Breast epithelium (tissue), 4 donors: ENCODE data around the gene MAP4K4. TPM values are rescaled to one million over a fixed set of nuclear protein-coding genes. Genes with fewer than 3 reads are reported as not detected.

Source experiments
- DNase-seq, 2 donors: peaks; one replicate each; pipeline ENCODE4 v3.0.0-alpha.2; 2019; ENCODE audit warnings: low spot score in 2 of 2
- H3K27ac ChIP-seq, 2 donors: fragments of 200-600 bp; sonication (generic) in 1 of 2; one replicate each; pipeline ENCODE4 v1.5.1; 2016 to 2019; ENCODE audit warnings: mild to moderate bottlenecking in 1 of 2
- H3K27me3 ChIP-seq, 2 donors: fragments of 200-600 bp; sonication (generic) in 1 of 2; one replicate each; pipeline versions ENCODE4 v1.5.1 to v1.6.0; 2017 to 2019; ENCODE audit warnings: control low read depth in 1 of 2, mild to moderate bottlenecking in 1 of 2
- H3K36me3 ChIP-seq: fragments of 200-600 bp; one replicate; pipeline ENCODE4 v1.5.1; 2019
- H3K4me1 ChIP-seq, 2 donors: fragments of 200-600 bp; sonication (generic); one replicate each; pipeline ENCODE4 v1.5.1; 2016 to 2019; ENCODE audit warnings: control low read depth in 1 of 2
- H3K4me3 ChIP-seq, 3 donors: fragments of 200-600 bp; sonication (generic); 1 replicate in 2 of 3; 2 replicates in 1 of 3; pipeline ENCODE4 v1.5.1; 2016 to 2019; ENCODE audit warnings: mild to moderate bottlenecking in 3 of 3, moderate library complexity in 2 of 3
- H3K9me3 ChIP-seq, 2 donors: fragments of 200-600 bp; sonication (generic) in 1 of 2; one replicate each; pipeline ENCODE4 v1.5.1; 2016 to 2019; ENCODE audit warnings: control low read depth in 1 of 2
- POLR2A ChIP-seq: fragments of 450-650 bp; IDR thresholded peaks from one replicate; pipeline ENCODE4 v1.6.1; 2016; ENCODE audit warnings: antibody characterized with exemption, mild to moderate bottlenecking, moderate library complexity
- POLR2AphosphoS5 ChIP-seq, 3 donors: sonication (generic); formaldehyde crosslinking; IDR thresholded peaks; one replicate each; pipeline ENCODE4 v1.6.1; 2017; ENCODE audit warnings: antibody characterized with exemption in 3 of 3
- intact Hi-C: fragments of 100-400 bp; cut with DNase I; formaldehyde crosslinking; loops from one replicate; pipeline ENCODE4 v1.15.1; 2023; ENCODE audit warnings: low total_unique reads
- total RNA-seq, 3 donors: library from RNA; depleted of rRNA; stranded (reverse); fragments of >200 nt; gene quantifications; one replicate each; pipeline ENCODE4 v1.1.0, GENCODE V29; 2016
- TF ChIP-seq, protein P1 (sequence below), 3 donors: fragments of 450-650 bp; IDR thresholded peaks; one replicate each; pipeline ENCODE4 v1.5.1; 2016 to 2017; ENCODE audit warnings: antibody characterized with exemption in 3 of 3, mild to moderate bottlenecking in 3 of 3, moderate library complexity in 3 of 3

The MAP4K4 gene
- 10 to 100 TPM; 62.1 to 89.1 (median 74.7) TPM for total RNA-seq

DNA sequence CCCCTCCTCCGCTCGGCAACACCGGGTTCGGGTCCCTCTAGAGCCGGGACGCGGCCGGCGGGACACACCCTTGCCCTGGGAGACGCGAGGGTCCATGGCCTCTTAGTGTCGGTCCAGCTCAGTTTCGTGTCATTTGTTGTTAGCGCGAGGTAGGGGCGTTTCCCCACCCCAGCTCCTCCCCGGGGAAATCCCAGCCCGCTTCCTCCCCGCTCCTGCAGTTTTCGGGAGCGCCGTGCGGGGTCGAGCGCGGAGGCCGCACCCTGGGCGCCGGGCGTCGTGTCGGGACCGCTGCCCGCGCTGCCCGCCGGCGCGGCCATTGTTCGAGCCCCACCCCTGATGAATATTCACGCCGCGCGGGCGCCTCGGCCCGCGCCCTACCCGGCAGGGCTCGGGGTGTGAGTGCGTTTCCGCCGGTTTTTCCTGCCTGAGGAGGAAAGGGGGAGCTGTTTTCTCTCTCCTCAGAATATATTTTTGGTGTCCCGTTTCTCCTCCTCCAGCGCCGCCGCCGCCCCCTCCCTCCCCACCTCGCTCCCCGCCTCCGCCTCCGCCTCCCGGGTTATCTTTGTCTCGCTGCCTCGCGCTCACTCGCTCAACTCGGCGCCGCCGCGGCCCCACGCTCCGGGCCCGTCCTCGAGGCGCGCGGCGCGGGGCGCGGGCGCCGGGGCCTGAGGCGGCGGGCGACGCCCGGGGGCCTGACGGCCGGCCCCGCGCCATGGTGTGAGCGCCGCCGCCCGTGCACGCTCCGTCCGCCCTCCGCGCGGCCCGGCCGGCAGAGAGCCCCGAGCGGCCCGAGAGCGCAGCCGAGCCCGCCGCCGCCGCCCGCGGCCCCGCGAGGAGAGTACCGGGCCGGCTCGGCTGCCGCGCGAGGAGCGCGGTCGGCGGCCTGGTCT is at the start of gene MAP4K4:
TSS of gene MAP4K4 (plus strand) at position 584 of the 890 bp plus-strand sequence. CDS start 374 bp downstream, outside the sequence.
- H3K27ac ChIP-seq: peak within 1 kb of the TSS; percentile 89 to 94
- peak within 1 kb of the TSS; percentile 63 to 81 (median 71) for H3K4me3 ChIP-seq
- no peaks in the 10 kb centered on the region for H3K4me1 ChIP-seq
- no peaks in the 10 kb centered on the region for H3K36me3 ChIP-seq
- peak in 1 of 3 donors; percentile 24 for TF ChIP-seq POLR2AphosphoS5 (IDR thresholded peaks at IDR 0.05)
- no peak for TF ChIP-seq POLR2A
- intact Hi-C loops: no loop called here
- peak; percentile 54 to 67 for DNase-seq
- no peaks in the 10 kb centered on the region for H3K27me3 ChIP-seq
- H3K9me3 ChIP-seq: no peaks in the 10 kb centered on the region

DNA sequence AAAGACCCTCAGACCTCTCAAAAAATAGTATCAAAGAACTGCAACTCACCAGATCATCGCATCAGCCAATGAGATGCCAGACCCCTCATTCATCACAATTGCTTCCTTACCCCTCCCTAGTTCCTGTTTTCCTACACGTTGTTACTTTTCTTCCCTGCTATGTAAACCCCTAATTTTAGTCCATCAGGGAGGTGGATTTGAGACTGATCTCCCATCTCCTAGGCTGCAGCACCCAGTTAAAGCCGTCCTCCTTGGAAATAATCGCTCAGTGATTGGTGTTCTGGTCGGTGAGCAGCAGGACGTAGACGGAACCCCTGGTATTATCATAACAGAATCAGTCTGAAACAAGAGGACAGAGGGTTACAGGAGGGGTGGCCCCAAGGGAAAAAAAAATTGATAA is 44.0 kb upstream of the MAP4K4 start:
- H3K27ac ChIP-seq: no peak overlapping the region
- intact Hi-C loops: no loop called here

DNA sequence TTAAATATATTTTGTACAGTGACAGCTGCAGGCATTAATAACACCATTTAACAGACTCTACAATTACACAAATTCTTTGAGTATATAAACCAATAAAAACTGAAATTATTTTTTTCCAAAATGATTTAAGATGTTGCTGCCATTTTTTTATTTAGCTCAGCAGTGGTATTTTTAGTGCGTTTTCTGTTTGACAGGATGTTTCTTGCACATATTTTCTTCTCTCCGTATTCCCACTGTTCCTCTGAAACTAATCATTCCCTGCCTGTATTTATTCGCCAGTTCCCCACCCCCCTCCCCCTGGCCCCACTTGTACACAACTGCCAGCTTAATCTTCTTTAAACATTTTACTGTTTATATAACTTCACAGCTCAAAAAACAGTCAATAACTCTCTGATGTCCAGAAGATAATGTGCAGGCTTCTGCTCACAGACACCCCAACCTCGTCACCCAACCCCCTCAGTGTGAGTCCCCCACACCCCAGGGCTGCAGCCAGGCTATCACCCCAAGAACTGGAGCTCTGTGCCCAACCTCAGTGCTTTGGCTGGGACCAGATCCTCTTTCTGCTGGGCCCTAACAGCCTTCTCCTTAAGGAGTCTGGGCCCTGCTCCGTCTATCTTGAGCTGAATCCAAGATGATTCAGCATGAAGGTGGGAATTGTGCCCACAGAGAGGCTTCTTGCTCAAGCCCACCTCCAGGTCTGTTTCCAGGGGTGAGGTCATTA is 41.6 kb upstream of the MAP4K4 start:
- intact Hi-C loops: no loop called here
- Histone ChIP-seq H3K9me3 (no peaks in the 10 kb centered on the region), H3K36me3 (no peaks in the 10 kb centered on the region), H3K4me1 (no peaks in the 10 kb centered on the region), H3K4me3 (no peak overlapping the region), H3K27me3 (no peaks in the 10 kb centered on the region), H3K27ac (no peak overlapping the region)
- no peak for DNase-seq
- TF ChIP-seq POLR2AphosphoS5 (IDR thresholded peaks at IDR 0.05) (no peak), POLR2A (no peak)
- TF ChIP-seq, protein P1, sequence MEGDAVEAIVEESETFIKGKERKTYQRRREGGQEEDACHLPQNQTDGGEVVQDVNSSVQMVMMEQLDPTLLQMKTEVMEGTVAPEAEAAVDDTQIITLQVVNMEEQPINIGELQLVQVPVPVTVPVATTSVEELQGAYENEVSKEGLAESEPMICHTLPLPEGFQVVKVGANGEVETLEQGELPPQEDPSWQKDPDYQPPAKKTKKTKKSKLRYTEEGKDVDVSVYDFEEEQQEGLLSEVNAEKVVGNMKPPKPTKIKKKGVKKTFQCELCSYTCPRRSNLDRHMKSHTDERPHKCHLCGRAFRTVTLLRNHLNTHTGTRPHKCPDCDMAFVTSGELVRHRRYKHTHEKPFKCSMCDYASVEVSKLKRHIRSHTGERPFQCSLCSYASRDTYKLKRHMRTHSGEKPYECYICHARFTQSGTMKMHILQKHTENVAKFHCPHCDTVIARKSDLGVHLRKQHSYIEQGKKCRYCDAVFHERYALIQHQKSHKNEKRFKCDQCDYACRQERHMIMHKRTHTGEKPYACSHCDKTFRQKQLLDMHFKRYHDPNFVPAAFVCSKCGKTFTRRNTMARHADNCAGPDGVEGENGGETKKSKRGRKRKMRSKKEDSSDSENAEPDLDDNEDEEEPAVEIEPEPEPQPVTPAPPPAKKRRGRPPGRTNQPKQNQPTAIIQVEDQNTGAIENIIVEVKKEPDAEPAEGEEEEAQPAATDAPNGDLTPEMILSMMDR (IDR thresholded peaks at IDR 0.05): no peak

More for the DNA sequence above, 44.0 kb upstream of the MAP4K4 start:
- Histone ChIP-seq H3K36me3 (no peaks in the 10 kb centered on the region), H3K9me3 (no peaks in the 10 kb centered on the region), H3K4me3 (no peak overlapping the region), H3K4me1 (no peaks in the 10 kb centered on the region), H3K27me3 (no peaks in the 10 kb centered on the region)
- no peak for TF ChIP-seq POLR2AphosphoS5 (IDR thresholded peaks at IDR 0.05)
- TF ChIP-seq, protein P1 (IDR thresholded peaks at IDR 0.05): no peak
- no peak for TF ChIP-seq POLR2A
- no peak for DNase-seq

DNA sequence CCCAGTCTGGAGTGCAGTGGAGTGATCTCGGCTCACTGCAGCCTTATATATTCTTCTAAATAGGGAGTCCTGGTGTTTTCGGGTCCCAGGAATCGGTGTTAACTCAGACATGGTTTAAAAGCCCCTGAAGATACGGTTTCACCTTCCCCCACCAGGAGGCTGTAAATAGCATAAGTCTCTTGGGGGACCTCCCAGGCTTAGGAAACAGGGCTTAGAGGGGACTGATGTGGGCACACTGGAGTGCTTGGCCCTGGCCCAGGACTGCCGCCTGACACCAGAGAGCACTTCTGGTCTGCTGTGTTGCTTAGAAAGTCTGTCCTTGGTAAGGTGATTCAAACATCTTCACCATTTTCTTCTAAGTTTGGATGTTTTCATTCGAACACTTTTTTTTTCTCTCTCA is 39.7 kb upstream of the MAP4K4 start:
- intact Hi-C loops: no loop called here
- TF ChIP-seq, protein P1 (IDR thresholded peaks at IDR 0.05): no peak
- no peak for TF ChIP-seq POLR2A
- no peak for TF ChIP-seq POLR2AphosphoS5 (IDR thresholded peaks at IDR 0.05)
- no peaks in the 10 kb centered on the region for H3K9me3 ChIP-seq
- no peak for DNase-seq
- no peaks in the 10 kb centered on the region for H3K4me1 ChIP-seq
- H3K27ac ChIP-seq: no peak overlapping the region
- no peaks in the 10 kb centered on the region for H3K27me3 ChIP-seq
- H3K4me3 ChIP-seq: no peak overlapping the region
- H3K36me3 ChIP-seq: no peaks in the 10 kb centered on the region

DNA sequence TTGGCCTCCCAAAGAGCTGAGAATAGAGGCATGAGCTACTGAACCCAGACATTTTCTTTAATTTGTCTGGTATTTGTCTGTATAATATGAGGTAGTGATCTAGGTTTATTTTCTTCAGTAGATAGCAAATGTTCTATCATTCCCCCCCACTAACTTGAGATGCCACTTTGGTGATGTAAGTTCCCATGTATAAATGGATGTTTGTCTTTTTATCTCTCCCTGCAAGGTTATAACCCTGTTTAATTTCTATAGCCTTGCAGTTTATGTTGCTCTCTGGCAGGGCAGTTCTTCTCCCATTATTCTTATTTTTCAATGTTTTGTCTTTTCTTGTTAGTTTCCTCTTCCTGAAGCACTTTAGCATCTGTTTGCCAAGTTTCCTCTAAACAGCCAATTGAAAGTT is 39.1 kb upstream of the MAP4K4 start:
- Histone ChIP-seq H3K27ac (no peak overlapping the region), H3K36me3 (no peaks in the 10 kb centered on the region), H3K4me1 (no peaks in the 10 kb centered on the region), H3K4me3 (no peak overlapping the region), H3K27me3 (no peaks in the 10 kb centered on the region), H3K9me3 (no peaks in the 10 kb centered on the region)
- TF ChIP-seq, protein P1 (IDR thresholded peaks at IDR 0.05): no peak
- TF ChIP-seq POLR2A: no peak
- no peak for TF ChIP-seq POLR2AphosphoS5 (IDR thresholded peaks at IDR 0.05)
- DNase-seq: no peak
- intact Hi-C loops: no loop called here
